T-helper 2 cell treated with Interferon-gamma antibody and Interleukin-4, amounts not matched to agents 5 μg/mL and 100 μg/mL, for 36 hours (primary cell): ENCODE data around the gene ZMYND11.

Experiments used
- DNase-seq: peaks from one replicate; pipeline ENCODE4 v3.0.0; 2021; ENCODE audit warnings: low spot score
- H3K27ac Mint-ChIP-seq: one replicate; pipeline ENCODE4 v1.8.0; 2021; ENCODE audit warnings: mild to moderate bottlenecking, mixed read lengths
- H3K27me3 Mint-ChIP-seq: one replicate; pipeline ENCODE4 v1.8.0; 2021; ENCODE audit warnings: low read depth, mixed read lengths
- H3K36me3 Mint-ChIP-seq: one replicate; pipeline ENCODE4 v1.8.0; 2021; ENCODE audit warnings: low read depth, mixed read lengths
- H3K4me1 Mint-ChIP-seq: one replicate; pipeline ENCODE4 v1.8.0; 2021; ENCODE audit warnings: low read depth, mixed read lengths
- H3K4me3 Mint-ChIP-seq: one replicate; pipeline ENCODE4 v1.8.0; 2022; ENCODE audit warnings: mild to moderate bottlenecking, moderate library complexity, mixed read lengths
- H3K9me3 Mint-ChIP-seq: one replicate; pipeline ENCODE4 v1.8.0; 2021; ENCODE audit warnings: mixed read lengths

The ZMYND11 gene

GRCh38 chr10:190216-190615 lies 55.0 kb downstream of the ZMYND11 start:
- Mint-ChIP-seq H3K4me3 (no peak overlapping the region), H3K9me3 (peaks cover under 1% of the 10 kb centered on the region), H3K36me3 (peaks cover 14% of the 10 kb centered on the region), H3K27ac (no peak overlapping the region), H3K4me1 (peaks cover 3% of the 10 kb centered on the region), H3K27me3 (no peaks in the 10 kb centered on the region)
- DNase-seq, result no peak

GRCh38 chr10:191703-192518 lies 56.7 kb downstream of the ZMYND11 start:
- Mint-ChIP-seq H3K27me3 (no peaks in the 10 kb centered on the region), H3K27ac (no peak overlapping the region), H3K36me3 (peaks cover 14% of the 10 kb centered on the region)

GRCh38 chr10:194281-194680 lies 59.0 kb downstream of the ZMYND11 start:
- no peak for DNase-seq
- no peaks in the 10 kb centered on the region for H3K9me3 Mint-ChIP-seq
- H3K36me3 Mint-ChIP-seq, result peaks cover 12% of the 10 kb centered on the region
- H3K4me3 Mint-ChIP-seq, result no peak overlapping the region
- no peak overlapping the region for H3K27ac Mint-ChIP-seq
- H3K27me3 Mint-ChIP-seq, result no peaks in the 10 kb centered on the region
- H3K4me1 Mint-ChIP-seq, result no peaks in the 10 kb centered on the region

More at GRCh38 chr10:191703-192518, 56.7 kb downstream of the ZMYND11 start:
- H3K4me1 Mint-ChIP-seq, result peaks cover 3% of the 10 kb centered on the region
- no peak overlapping the region for H3K4me3 Mint-ChIP-seq
- H3K9me3 Mint-ChIP-seq, result no peaks in the 10 kb centered on the region
- DNase-seq, result no peak

- no peaks in the 10 kb centered on the region for H3K9me3 Mint-ChIP-seq
- no peaks in the 10 kb centered on the region for H3K27me3 Mint-ChIP-seq
- no peak overlapping the region for H3K4me3 Mint-ChIP-seq
- peaks cover 4% of the 10 kb centered on the region for H3K36me3 Mint-ChIP-seq
- DNase-seq, result no peak
- peaks cover 3% of the 10 kb centered on the region for H3K4me1 Mint-ChIP-seq
- no peak overlapping the region for H3K27ac Mint-ChIP-seq
These were observed 65.2 kb downstream of the ZMYND11 start for GRCh38 chr10:200405-200804.

GRCh38 chr10:201328-201771 lies 66.1 kb downstream of the ZMYND11 start:
- H3K4me3 Mint-ChIP-seq, result no peak overlapping the region
- no peak overlapping the region for H3K27ac Mint-ChIP-seq
- no peak for DNase-seq
- H3K27me3 Mint-ChIP-seq, result no peaks in the 10 kb centered on the region
- peaks cover 3% of the 10 kb centered on the region for H3K4me1 Mint-ChIP-seq
- H3K36me3 Mint-ChIP-seq, result peaks cover 3% of the 10 kb centered on the region
- H3K9me3 Mint-ChIP-seq, result peaks cover under 1% of the 10 kb centered on the region

GRCh38 chr10:208616-209015 lies 73.4 kb downstream of the ZMYND11 start:
- H3K27me3 Mint-ChIP-seq, result no peaks in the 10 kb centered on the region
- no peak overlapping the region for H3K27ac Mint-ChIP-seq
- H3K4me1 Mint-ChIP-seq, result peaks cover 6% of the 10 kb centered on the region
- peaks cover 20% of the 10 kb centered on the region for H3K36me3 Mint-ChIP-seq
- peaks cover 4% of the 10 kb centered on the region for H3K9me3 Mint-ChIP-seq
- DNase-seq, result no peak
- no peak overlapping the region for H3K4me3 Mint-ChIP-seq

GRCh38 chr10:209357-209756 lies 74.1 kb downstream of the ZMYND11 start:
- no peak for DNase-seq
- peaks cover 6% of the 10 kb centered on the region for H3K4me1 Mint-ChIP-seq
- peaks cover 4% of the 10 kb centered on the region for H3K9me3 Mint-ChIP-seq
- peaks cover 20% of the 10 kb centered on the region for H3K36me3 Mint-ChIP-seq
- no peak overlapping the region for H3K4me3 Mint-ChIP-seq
- no peak overlapping the region for H3K27ac Mint-ChIP-seq
- H3K27me3 Mint-ChIP-seq, result no peaks in the 10 kb centered on the region

- peaks cover 6% of the 10 kb centered on the region for H3K4me1 Mint-ChIP-seq
- H3K27me3 Mint-ChIP-seq, result no peaks in the 10 kb centered on the region
- H3K36me3 Mint-ChIP-seq, result peaks cover 19% of the 10 kb centered on the region
- no peak overlapping the region for H3K27ac Mint-ChIP-seq
- H3K4me3 Mint-ChIP-seq, result no peak overlapping the region
- H3K9me3 Mint-ChIP-seq, result peaks cover 4% of the 10 kb centered on the region
- DNase-seq, result no peak
These were observed 75.0 kb downstream of the ZMYND11 start for GRCh38 chr10:210297-210696.

GRCh38 chr10:215444-215843 lies 80.2 kb downstream of the ZMYND11 start:
- H3K27me3 Mint-ChIP-seq, result no peaks in the 10 kb centered on the region
- H3K4me3 Mint-ChIP-seq, result no peak overlapping the region
- no peak for DNase-seq
- peaks cover 9% of the 10 kb centered on the region for H3K36me3 Mint-ChIP-seq
- peaks cover 6% of the 10 kb centered on the region for H3K4me1 Mint-ChIP-seq
- no peaks in the 10 kb centered on the region for H3K9me3 Mint-ChIP-seq
- H3K27ac Mint-ChIP-seq, result no peak overlapping the region

GRCh38 chr10:218798-219197 lies 83.5 kb downstream of the ZMYND11 start:
- Mint-ChIP-seq H3K9me3 (no peaks in the 10 kb centered on the region), H3K27me3 (no peaks in the 10 kb centered on the region), H3K4me3 (no peak overlapping the region), H3K27ac (no peak overlapping the region), H3K36me3 (peaks cover 10% of the 10 kb centered on the region), H3K4me1 (peaks cover 15% of the 10 kb centered on the region)
- DNase-seq, result no peak

- H3K27ac Mint-ChIP-seq, result no peak overlapping the region
- no peak for DNase-seq
- H3K9me3 Mint-ChIP-seq, result no peaks in the 10 kb centered on the region
- H3K27me3 Mint-ChIP-seq, result no peaks in the 10 kb centered on the region
- peaks cover 15% of the 10 kb centered on the region for H3K4me1 Mint-ChIP-seq
- H3K36me3 Mint-ChIP-seq, result peaks cover 10% of the 10 kb centered on the region
- H3K4me3 Mint-ChIP-seq, result no peak overlapping the region
These were observed 84.6 kb downstream of the ZMYND11 start for GRCh38 chr10:219731-220472.

GRCh38 chr10:224571-224970 lies 89.3 kb downstream of the ZMYND11 start:
- Mint-ChIP-seq H3K27ac (no peak overlapping the region), H3K27me3 (no peaks in the 10 kb centered on the region), H3K9me3 (no peaks in the 10 kb centered on the region), H3K36me3 (peaks cover 6% of the 10 kb centered on the region), H3K4me3 (no peak overlapping the region), H3K4me1 (peaks cover 16% of the 10 kb centered on the region)
- DNase-seq, result no peak

- no peak overlapping the region for H3K4me3 Mint-ChIP-seq
- no peak for DNase-seq
- H3K36me3 Mint-ChIP-seq, result peaks cover 3% of the 10 kb centered on the region
- no peaks in the 10 kb centered on the region for H3K9me3 Mint-ChIP-seq
- H3K27ac Mint-ChIP-seq, result no peak overlapping the region
- no peaks in the 10 kb centered on the region for H3K27me3 Mint-ChIP-seq
- peaks cover 9% of the 10 kb centered on the region for H3K4me1 Mint-ChIP-seq
These were observed 90.8 kb downstream of the ZMYND11 start for GRCh38 chr10:226018-226417.

GRCh38 chr10:227014-227413 lies 91.8 kb downstream of the ZMYND11 start:
- H3K4me1 Mint-ChIP-seq, result peaks cover 4% of the 10 kb centered on the region
- no peaks in the 10 kb centered on the region for H3K36me3 Mint-ChIP-seq
- no peak overlapping the region for H3K27ac Mint-ChIP-seq
- no peaks in the 10 kb centered on the region for H3K27me3 Mint-ChIP-seq
- H3K9me3 Mint-ChIP-seq, result no peaks in the 10 kb centered on the region
- H3K4me3 Mint-ChIP-seq, result no peak overlapping the region
- DNase-seq, result no peak
